NCI-H1105 treated with DMSO at 0.1 percent for 48 hours (cell line): ENCODE results near the gene CERS2.
A peak's percentile ranks its signal among the peaks of the same experiment; 100 is the strongest.

Experiments used
- DNase-seq: peaks from one replicate; lab custom pipeline; 2025; lab: John Stamatoyannopoulos, UW

Gene CERS2, protein sequence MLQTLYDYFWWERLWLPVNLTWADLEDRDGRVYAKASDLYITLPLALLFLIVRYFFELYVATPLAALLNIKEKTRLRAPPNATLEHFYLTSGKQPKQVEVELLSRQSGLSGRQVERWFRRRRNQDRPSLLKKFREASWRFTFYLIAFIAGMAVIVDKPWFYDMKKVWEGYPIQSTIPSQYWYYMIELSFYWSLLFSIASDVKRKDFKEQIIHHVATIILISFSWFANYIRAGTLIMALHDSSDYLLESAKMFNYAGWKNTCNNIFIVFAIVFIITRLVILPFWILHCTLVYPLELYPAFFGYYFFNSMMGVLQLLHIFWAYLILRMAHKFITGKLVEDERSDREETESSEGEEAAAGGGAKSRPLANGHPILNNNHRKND

DNA sequence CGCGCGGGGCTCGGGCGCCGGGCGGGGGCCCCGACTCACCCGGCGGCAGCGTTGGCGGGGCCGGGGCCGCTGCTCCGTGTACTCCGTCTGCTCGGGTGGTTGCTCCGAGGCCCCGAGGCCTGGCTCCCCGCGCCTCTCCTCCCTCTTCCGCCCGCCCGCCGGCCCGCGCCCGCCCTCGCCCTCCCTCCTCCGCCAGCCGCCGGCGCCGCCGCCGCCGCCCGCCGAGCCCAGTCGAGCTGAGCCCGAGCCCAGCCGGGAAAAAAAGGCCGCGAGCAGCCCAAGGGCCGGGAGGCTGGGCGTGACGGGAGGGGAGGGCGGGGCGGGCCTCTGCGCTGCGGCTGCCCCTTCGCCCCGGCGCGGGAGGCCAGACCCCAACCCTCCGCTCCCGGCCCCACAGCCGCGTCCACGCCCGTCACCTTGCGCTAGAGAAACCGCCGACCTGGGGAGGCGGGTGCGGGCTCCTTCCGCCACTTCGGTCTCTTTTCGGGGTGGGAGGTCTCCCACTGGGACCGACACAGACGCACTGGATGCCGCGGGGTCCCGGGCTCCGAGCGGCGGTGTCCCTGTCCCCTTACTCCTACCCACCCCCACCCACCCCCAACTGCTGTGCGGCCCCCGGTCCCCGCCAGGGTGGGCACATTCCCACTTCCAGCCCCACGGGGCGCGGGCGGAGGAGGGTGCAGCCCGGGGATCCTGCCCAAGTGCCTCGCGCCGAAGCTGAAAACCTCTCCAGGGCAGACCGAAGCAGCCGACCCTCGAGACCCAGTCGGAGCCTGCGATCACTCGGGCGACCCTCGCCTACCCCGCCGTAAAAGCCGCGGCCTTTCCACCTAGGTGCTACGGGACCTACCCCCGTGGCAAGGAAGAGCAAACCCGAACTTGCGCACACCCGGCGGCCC is at the start of gene CERS2:
Gene CERS2 (minus strand): TSS at position 256 of the 899 bp plus-strand sequence. CDS start 5,745 bp downstream, outside the sequence.
- DNase-seq, result peak; percentile 59

DNA sequence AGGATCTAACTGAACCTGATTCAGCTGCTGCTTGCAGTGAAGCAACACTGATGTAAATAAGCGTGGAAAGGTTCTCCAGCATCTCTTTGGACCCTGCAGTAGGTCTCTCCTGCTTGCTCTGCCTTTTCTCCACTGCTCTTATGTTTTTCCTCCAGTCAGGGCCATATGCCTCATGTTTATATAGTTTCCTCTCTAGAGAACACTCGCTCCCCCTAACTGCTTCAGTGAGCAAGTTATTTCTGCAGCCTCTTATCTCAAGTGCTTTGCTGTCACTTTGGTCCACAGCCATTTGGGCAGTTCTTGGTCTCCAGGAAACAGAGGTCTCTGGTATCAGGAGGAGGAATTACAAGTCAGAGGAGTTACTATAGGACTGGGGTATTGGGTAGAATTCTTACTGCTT is 38.9 kb upstream of the CERS2 start:
- DNase-seq, result peak; percentile 5

DNA sequence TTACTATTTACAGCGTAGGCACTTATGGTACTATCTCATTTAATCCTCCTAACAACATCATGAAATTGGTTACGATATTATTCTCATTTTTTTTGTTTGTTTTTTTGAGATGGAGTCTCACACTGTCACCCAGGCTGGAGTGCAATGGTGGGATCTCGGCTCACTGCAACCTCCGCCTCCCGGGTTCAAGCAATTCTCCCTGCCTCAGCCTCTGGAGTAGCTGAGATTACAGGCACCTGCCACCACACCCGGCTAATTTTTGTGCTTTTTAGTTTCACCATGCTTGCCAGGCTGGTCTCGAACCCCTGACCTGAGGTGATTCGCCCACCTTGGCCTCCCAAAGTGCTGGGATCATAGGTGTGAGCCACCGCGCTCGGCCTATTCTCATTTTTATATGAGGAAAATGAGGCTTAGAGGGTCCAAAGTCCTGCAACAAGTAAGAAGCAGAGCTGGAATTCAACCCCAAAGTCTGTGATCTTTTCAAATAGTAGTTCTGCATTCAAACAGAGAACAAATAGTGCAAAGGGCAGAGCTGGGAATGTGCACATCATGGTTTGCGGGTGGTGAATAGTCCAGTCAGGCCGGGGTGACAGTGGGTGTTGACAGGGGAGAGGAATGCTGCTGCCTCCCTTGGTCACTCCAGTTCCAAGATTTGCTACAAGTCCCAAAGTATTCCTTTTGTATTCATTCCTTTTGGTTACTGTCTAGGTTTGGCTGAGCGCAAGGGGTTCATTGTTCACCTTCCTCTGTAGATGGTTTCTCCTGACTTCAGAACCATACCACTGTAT is 38.2 kb upstream of the CERS2 start:
- no peak for DNase-seq

DNA sequence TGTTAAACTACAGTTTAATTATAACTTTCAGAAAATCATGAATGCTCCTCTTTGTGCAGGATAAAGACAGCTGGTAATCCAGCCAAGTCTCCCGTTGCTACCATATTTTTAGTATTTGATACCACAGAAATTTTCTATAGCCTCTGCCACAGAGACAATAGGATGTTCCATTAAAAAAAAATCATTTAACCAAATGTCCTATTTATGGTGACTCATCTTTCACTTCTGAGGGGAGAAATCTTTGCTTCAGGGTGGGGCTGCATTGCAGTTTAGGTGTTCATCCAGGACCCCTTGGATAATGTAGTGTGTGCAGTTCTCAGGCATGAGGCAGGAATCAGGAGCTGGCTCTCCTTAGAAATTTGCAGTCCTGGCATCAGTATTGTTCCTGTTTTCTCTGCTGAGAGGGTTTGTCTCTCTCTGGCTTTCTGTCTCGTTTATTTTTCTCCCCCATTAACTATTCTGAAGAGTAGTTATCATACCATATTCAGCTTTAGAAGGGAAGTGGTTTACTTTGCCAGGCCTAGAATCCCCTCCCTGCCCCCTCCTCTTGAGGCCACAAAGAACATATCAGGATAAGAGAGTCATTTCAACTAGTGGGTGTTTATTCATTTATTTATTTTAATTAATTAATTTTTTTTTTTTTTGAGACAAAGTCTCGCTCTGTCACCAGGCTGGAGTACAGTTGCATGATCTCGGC is 36.7 kb upstream of the CERS2 start:
- DNase-seq, result no peak

DNA sequence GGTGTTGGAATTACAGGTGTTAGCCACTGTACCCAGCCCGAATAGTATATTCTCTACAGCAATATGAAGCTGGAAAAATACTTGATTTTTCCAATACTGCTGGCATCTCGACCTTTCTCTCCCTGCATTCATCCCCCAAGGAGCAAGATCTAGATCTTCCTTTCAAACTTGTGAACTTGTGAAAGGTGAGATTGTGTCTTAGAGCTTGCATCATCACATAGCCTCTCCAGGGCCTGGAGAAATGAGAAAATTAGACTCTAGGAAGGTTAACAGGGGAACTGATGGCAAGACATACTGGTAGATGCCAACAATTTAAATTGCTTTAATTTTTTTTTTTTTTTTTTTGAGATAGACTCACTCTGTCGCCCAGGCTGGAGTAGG is 35.7 kb upstream of the CERS2 start:
- DNase-seq, result no peak

DNA sequence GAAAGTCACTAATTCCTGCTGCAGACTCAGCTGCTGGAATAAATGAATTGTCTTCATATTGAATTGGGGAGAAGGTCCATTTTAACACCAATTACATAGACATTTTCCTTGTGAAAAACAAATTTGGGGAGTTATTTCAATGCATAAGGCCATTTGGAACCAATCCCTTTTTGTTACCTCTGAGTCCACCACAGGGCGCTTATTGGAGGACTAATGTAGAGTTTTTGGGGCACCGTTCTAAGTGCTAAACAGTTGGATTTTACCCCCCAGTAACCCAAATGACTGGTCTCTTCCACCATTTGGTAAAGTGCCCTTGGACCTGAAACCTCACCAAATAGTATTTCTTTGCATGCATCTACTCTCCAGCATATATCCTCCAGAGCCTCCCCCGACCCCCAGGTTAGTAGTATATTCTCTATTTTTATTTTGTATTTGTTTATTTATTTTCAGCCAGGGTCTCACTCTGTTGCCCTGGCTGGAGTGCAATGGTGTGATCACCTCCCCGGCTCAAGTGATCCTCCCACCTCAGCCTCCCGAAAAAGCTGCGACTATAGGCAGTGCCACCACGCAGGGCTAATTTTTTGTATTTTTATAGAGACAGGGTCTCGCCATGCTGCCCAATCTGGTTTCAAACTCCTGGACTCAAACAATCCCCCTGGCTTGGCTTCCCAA is 35.2 kb upstream of the CERS2 start:
- DNase-seq, result no peak

DNA sequence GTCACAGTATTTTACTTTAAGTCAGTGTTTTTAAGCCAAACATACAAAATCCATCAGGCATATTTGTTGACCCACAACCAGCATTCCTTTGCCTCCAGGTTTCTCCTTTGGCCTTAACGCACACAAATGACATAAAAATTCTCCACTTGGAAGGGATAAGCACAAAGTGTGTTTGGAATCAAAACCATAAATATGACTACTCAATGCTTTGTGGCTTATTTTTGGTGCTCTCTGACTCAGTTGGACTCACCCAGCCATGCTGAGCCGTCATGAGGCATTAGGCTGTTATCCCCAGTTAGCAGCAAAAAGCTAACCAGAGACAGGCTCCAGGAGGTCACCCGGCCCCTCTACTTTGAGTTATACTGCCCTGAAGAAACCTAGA is 34.6 kb upstream of the CERS2 start:
- no peak for DNase-seq

DNA sequence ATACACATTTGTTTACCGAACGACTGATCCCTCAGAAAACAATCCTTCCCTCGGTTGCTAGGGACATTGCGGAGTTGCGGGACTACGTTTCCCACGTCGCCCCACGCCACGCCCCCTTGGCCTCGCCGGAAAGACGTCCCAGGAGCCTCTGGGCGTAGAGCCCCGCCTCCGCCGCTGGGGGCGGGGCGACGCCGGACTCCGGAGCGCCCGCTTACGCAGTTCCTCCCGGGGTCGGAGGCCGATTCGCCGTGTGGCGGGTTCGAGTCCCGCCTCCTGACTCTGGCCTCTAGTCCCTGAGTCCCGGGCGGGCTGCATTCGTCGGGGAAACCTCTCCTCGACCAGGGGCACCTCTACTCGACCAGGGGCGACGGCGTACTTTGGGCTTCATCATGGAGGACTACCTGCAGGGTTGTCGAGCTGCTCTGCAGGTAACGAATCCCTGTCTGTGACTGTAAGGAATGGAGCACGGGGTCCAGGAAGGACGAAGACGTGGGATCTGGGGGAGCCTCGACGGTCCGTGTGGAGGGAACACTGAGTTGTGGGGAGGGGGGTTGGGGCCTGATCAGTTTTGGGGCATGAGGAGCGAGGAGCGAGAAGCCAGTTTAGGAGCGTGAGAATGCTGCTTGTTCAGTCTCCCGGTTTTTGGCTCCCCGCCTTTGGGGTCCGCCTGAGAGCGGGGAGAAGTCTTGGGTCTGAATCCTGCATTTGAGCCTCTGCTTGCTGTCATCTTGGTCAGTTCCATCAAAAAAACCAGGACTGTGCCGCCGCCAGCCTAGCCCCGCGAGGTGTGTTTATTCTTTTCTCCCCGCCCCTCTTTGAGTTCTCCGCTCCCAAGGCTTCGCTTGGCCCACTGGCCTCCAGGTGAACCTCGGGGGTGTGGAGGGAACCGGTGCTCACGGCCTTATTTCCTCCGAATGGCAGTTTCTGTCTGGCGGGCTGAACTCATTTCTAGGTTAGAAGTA is 33.9 kb upstream of the CERS2 start, which contains the start of gene PRUNE1:
Gene PRUNE1 (plus strand): TSS at position 206 of the 962 bp plus-strand sequence. CDS start 184 bp downstream, at position 390.
- DNase-seq, result peak; percentile 93

DNA sequence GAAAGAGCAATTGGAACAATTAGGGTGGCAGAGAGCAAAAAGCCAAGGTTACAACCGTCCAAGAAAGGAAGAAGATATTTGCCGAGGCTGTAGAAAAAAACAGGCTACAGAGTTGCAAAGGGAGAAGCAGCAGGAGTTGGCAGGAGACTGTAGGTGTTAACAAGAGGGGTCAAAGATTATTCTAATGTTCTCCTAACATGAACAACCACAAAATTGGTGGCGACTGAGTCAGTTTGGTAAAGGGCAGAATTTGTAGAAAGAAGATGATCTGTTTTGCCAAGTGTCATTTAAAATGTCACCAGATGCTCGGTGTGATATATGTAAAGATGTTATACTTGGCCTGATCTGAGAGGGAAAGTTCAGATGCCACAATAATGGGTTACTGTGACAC is 33.2 kb upstream of the CERS2 start:
- DNase-seq, result no peak

DNA sequence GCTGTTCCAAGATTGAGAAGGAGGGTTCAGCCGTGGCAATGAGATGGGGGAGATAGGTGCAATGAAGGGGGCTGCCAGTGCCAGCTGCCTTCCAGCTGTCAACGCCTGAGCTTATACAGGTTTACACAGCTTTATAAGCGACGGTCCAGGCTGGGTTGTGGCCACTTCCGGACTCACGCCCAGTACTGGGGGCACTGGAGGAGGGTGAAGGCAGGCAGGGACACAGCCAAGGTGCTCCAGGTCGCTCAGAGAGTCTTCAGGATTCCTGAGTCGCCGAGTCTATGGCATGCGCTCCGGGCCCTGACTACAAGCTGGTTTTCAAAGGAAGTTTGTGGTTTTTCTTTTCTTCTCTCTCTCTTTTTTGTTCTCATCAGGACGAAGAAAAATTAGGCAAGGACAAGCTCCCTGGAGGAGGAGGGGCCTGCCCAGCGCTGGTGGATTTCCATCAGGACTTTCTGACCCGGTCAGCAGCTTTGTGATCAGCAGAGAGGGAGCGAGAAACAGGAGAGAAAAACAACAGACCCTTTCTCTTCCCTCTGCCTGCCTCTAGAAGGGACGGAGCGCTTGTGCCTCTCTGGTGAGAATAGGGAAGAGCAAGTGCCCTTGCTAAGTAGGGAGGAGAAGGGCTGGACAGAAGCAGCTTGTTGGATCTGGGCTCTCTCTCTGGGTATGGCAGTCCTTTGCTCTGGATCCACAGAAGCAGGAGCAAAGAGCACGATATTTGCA is 31.9 kb upstream of the CERS2 start, which contains the start of gene MINDY1:
Gene MINDY1 (minus strand): TSS at position 576 of the 726 bp plus-strand sequence. CDS start 4,285 bp downstream, outside the sequence.
- peak; percentile 76 for DNase-seq

DNA sequence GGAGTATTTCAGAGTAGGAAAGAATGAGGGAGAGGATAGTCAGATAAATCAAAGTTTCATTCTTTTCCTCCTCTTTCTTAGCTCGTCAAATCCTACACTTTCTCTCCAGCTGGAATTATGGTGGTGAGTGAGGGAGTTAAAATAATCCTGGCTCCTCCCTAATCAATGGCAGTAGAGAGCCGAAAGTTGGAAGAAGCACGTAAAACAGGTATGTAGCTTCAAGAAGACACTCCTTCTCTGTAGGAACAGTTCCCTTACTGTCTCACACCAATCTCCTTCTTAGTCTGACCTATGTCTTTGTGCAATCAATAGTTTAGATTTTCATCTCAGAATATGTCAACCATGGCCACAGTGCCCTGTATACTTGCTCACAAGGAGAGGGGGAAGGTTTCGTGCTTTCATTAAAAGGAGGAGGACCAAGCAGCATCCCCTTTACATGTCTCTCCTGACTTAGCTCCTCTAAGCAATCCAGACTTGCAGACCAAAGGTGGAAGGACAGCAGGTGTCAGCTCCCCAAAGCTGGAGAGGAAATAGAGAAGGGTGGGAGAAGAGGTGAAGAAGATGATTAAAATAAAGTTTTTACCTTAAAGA is 31.2 kb upstream of the CERS2 start:
- no peak for DNase-seq

DNA sequence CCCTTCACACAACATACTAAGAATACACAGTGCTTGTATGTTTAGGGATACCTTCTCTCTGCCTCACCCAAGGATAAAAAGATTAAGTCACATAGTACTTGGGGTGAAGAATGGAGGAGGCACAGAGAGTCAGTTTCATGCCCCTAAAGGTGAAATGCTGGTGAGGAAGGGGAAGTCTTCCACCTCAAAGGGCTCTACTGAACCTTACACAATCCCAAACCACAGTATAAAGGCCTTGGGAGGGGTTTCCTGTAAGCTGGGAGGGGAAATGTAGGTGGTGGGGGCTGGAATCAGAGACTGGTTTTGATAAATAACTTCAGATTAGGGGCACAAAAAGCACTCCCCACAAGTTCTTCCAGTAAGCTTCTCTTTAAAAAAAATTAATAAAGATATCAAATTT is 28.5 kb upstream of the CERS2 start:
- no peak for DNase-seq

DNA sequence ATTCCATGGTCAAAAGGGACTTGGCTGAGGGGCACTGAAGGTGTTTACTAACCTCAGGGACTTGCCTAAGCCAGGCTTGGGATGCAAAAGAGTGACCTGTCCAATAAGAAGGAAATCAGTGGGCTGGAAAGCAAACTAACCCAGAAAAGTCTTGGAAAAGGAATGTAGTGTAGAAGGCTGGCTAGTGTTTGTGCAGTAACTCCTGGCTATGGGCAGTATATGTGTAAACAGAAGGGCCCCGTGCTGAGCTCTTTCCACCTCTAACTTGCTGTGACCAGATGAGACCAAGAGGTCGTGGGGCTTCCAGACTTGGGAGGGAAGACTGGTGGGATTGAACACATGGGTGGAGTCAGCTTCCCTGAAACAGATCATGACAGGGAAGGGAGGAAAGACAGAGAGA is 28.0 kb upstream of the CERS2 start:
- DNase-seq, result no peak

DNA sequence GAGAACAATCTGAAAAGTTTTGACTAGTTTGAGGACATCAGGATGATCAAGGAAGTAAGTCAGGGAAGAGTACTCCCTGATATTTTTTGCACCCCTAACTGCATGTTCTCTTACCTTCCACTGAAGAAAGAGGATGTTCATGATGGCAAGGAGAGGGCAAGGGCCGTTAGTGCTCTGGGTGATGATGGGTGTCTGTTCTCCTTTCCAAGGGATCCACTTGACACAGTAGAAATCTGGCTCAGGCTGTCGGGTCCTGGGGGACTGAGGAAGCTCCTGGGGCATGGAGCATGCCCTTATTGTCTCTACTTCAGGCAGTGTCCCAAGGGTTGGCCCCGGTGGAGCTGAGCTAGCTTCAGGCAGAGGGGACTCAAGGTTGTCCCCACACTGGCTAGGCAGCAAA is 27.4 kb upstream of the CERS2 start:
- DNase-seq, result no peak

DNA sequence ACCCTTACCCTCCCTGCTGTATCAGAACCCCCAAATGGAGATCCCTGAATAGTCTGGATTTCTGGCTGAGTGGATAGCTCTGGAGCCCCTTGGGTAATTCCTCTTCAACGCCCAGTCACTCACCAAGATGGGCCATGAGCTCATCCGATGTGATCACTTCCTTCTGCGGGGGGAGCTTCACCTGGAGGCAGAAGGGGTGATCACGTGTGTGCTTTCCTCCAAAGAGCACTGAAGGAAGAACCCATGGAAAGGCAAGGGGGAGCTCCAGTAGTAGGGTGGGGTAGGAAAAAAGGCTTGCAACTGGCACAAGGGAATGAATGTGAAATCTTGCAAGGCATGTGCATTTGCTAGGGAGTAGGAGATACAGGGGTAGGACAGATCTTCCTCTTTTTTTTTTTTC is 27.0 kb upstream of the CERS2 start:
- DNase-seq, result no peak

DNA sequence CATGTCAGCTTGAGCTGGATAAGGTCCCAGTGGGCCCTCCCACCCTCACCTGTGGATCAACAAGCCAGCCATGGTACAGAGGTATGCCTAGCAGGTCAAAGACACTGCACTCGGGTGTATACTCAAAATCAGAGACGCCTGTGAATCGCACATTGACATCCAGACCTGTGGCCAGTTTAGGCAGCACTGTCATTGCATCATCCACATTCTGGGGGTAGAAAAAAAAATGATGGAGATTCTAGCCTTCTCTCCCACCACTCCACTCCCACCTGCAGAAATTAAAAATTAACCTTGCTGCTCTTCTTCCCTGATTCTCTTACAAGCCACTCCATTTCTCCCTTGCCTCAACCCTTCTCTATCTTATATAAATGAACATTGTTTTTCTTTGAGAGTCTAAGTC is 25.8 kb upstream of the CERS2 start:
- no peak for DNase-seq

DNA sequence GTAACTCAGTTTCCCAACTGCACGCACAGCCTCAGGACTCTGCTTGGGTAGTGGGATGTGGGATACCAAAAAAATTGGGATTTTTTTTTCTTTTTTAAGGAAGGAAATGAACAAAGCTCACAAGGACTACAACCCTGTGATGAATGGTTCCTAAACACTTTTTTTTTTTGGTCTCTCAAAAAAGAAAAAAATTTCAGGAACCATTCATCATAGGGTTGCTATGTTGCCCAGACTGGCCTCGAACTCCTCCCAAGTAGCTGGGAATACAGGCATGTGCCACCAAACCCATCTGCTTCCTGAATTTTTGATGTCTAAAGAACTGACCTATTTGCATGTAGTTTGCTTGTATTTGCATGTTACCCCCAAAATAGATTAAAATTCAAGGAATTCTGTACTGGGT is 25.3 kb upstream of the CERS2 start:
- no peak for DNase-seq

DNA sequence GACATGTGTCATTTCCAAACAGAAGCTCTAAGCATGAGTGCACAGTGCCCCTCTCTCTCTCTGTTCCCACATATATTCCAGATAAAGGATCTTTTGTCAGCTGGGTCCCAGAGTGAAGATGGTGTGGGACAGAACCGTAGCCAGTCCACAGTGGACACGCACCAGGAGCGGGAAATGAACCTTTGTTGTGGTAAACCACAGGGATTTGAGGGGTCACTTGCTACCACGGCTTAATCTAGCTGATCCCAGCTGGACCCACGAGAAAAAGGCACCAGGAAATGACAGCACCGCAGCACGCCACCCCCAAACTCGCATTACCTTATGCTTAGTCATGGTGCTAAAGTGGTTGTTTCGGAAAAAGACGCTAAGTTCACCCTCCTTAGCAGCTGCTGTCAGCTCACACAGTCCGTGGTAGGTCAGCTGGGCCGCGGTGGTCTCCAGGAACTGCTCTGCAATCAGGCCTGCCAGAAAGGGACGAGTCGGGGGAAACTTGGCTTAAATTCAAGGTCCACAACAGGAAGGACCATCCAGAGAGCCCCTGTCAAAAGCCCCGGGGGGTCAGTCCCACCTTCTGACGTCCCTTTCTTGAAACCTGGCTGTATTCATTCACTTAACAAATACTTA is 24.5 kb upstream of the CERS2 start:
- DNase-seq, result no peak
